SK-N-MC (cell line): ENCODE measurements around the gene ALG14.

Source experiments
- EZH2 ChIP-seq: fragments of 200-600 bp; sonication (generic); IDR thresholded peaks from one replicate; pipeline ENCODE4 v1.6.1; 2017; ENCODE audit warnings: antibody characterized with exemption
- FOXP2 ChIP-seq: optimal IDR thresholded peaks from 2 replicates; pipeline ENCODE3; 2011; ENCODE audit warnings: mild to moderate bottlenecking, moderate library complexity; ENCODE audit not compliant: insufficient read depth; ENCODE audit errors: extremely low read length, control extremely low read depth
- POLR2AphosphoS5 ChIP-seq: IDR thresholded peaks from 2 replicates; pipeline ENCODE4 v1.6.1; 2012; ENCODE audit warnings: mild to moderate bottlenecking, low read depth, low read length, borderline replicate concordance

DNA sequence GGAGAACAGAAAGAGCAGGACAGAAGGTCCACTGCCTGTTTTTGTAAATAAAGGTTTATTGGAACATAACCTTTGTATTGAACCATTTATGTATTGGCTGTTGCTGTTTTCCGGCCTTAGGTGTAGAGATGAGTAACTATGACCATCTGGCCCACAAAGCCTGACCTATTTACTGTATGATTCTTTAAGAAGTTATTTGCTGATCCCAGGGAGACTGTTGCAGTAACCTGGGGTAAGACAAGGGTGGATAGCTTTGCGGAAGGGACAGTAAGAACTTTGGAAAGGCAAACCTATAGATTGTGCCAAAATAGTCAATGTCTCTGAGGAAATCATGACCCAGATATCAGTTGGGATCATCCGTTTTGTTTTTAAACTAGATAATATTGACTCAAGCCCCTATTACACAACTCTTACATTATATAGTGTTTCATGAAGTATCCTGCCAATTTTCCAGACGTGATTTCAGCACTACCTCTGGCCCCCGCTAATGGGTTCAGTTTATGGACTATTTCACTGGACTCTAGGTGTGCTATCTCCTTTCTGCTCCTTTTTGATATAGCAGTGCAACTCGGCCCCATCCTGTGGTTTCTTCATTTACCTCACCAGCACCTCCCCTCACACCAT, 23.6 kb upstream of the ALG14 start:
- TF ChIP-seq POLR2AphosphoS5, result no peak
- TF ChIP-seq FOXP2, result no peak
- no peak for TF ChIP-seq EZH2
